Measurements from ENCODE around the gene TBC1D21. TPM values are rescaled to one million over a fixed set of nuclear protein-coding genes. Genes with fewer than 3 reads are reported as not detected.

TBC1D21 gene
- total RNA-seq, 1 experiment from 2014 or later, result not detected

- H3K27me3 ChIP-seq (replicated peaks; ENCODE audit: insufficient read depth, low read depth, low read length, poor library complexity), result no peaks in the 10 kb centered on the region
- no peaks in the 10 kb centered on the region for H3K9me3 ChIP-seq (ENCODE audit: low read depth, low read length, poor library complexity, severe bottlenecking)
- TF ChIP-seq EZH2 (IDR thresholded peaks at IDR 0.05; ENCODE audit: borderline replicate concordance, low read depth, low read length, poor library complexity, severe bottlenecking) (no peak), CTCF (conservative IDR thresholded peaks at IDR 0.05; ENCODE audit: low read depth, low read length) (no peak)
- peaks cover 26% of the 10 kb centered on the region for H3K4me1 ChIP-seq (ENCODE audit: insufficient read depth, low read length, poor library complexity, severe bottlenecking)
- no peak for DNase-seq (ENCODE audit: low spot score)
- intact Hi-C loops (cut with micrococcal nuclease; ENCODE audit: unreplicated experiment), result no loop called here
- no peak overlapping the region for H3K27ac ChIP-seq (ENCODE audit: low read depth, low read length, poor library complexity, severe bottlenecking)
- POLR2A ChIA-PET (ENCODE audit: low non-redundant PET), result interaction anchor here (0.6 kb wide), 1 partner anchor 17 kb away, joined by 4 read pairs; no protein-coding TSS in a partner anchor
- H3K4me3 ChIP-seq (ENCODE audit: low read depth, low read length, poor library complexity, severe bottlenecking), result no peak overlapping the region
- no TSS peak for BruUV-seq (replicated peaks)
- CTCF ChIA-PET, result no interaction called here
- peaks cover 15% of the 10 kb centered on the region for H3K36me3 ChIP-seq (ENCODE audit: insufficient read depth, low read length, poor library complexity, severe bottlenecking)
Measured at GRCh38 chr15:73932381-73933191, 59.2 kb downstream of the TBC1D21 start.

- no TSS peak for BruUV-seq (replicated peaks)
- H3K4me1 ChIP-seq (ENCODE audit: insufficient read depth, low read length, poor library complexity, severe bottlenecking), result peaks cover 21% of the 10 kb centered on the region
- H3K36me3 ChIP-seq (ENCODE audit: insufficient read depth, low read length, poor library complexity, severe bottlenecking), result peaks cover 15% of the 10 kb centered on the region
- no peak overlapping the region for H3K27ac ChIP-seq (ENCODE audit: low read depth, low read length, poor library complexity, severe bottlenecking)
- POLR2A ChIA-PET (ENCODE audit: low non-redundant PET), result interaction anchor here (0.6 kb wide), 1 partner anchor 31 kb away, joined by 8 read pairs; no protein-coding TSS in a partner anchor
- no peaks in the 10 kb centered on the region for H3K9me3 ChIP-seq (ENCODE audit: low read depth, low read length, poor library complexity, severe bottlenecking)
- H3K27me3 ChIP-seq (replicated peaks; ENCODE audit: insufficient read depth, low read depth, low read length, poor library complexity), result no peaks in the 10 kb centered on the region
- no peak overlapping the region for H3K4me3 ChIP-seq (ENCODE audit: low read depth, low read length, poor library complexity, severe bottlenecking)
- DNase-seq (ENCODE audit: low spot score), result no peak
- CTCF ChIA-PET, result no interaction called here
- TF ChIP-seq CTCF (conservative IDR thresholded peaks at IDR 0.05; ENCODE audit: low read depth, low read length), result no peak
- TF ChIP-seq EZH2 (IDR thresholded peaks at IDR 0.05; ENCODE audit: borderline replicate concordance, low read depth, low read length, poor library complexity, severe bottlenecking), result no peak
- intact Hi-C loops (cut with micrococcal nuclease; ENCODE audit: unreplicated experiment), result no loop called here
Measured at GRCh38 chr15:73934281-73934680, 60.9 kb downstream of the TBC1D21 start.

- no peaks in the 10 kb centered on the region for H3K9me3 ChIP-seq (ENCODE audit: low read depth, low read length, poor library complexity, severe bottlenecking)
- POLR2A ChIA-PET (ENCODE audit: low non-redundant PET), result interaction anchor here (0.8 kb wide), 1 partner anchor 1683 kb away, joined by 8 read pairs; no protein-coding TSS in a partner anchor
- intact Hi-C loops (cut with micrococcal nuclease; ENCODE audit: unreplicated experiment), result no loop called here
Measured at GRCh38 chr15:73935547-73935946, 62.2 kb downstream of the TBC1D21 start.

More at GRCh38 chr15:73935547-73935946, 62.2 kb downstream of the TBC1D21 start:
- Histone ChIP-seq H3K4me3 (ENCODE audit: low read depth, low read length, poor library complexity, severe bottlenecking) (no peak overlapping the region), H3K4me1 (ENCODE audit: insufficient read depth, low read length, poor library complexity, severe bottlenecking) (peaks cover 34% of the 10 kb centered on the region), H3K27me3 (replicated peaks; ENCODE audit: insufficient read depth, low read depth, low read length, poor library complexity) (no peaks in the 10 kb centered on the region), H3K36me3 (ENCODE audit: insufficient read depth, low read length, poor library complexity, severe bottlenecking) (peaks cover 14% of the 10 kb centered on the region), H3K27ac (ENCODE audit: low read depth, low read length, poor library complexity, severe bottlenecking) (no peak overlapping the region)
- no peak for TF ChIP-seq CTCF (conservative IDR thresholded peaks at IDR 0.05; ENCODE audit: low read depth, low read length)
- no peak for TF ChIP-seq EZH2 (IDR thresholded peaks at IDR 0.05; ENCODE audit: borderline replicate concordance, low read depth, low read length, poor library complexity, severe bottlenecking)
- DNase-seq (ENCODE audit: low spot score), result no peak
- CTCF ChIA-PET, result interaction anchor here (0.5 kb wide), 1 partner anchor 363 kb away, joined by 10 read pairs; no protein-coding TSS in a partner anchor
- no TSS peak for BruUV-seq (replicated peaks)

Data from A673 (cell line).